Prostate gland (tissue), 2 donors: ENCODE data around the gene IRX4. TPM values are rescaled to one million over a fixed set of nuclear protein-coding genes. Genes with fewer than 3 reads are reported as not detected.

Experiments used
- DNase-seq: peaks from one replicate; pipeline ENCODE4 v3.0.0-alpha.2; 2019; ENCODE audit warnings: low spot score
- H3K27ac ChIP-seq, 2 donors: fragments of 200-600 bp; sonication (generic); 2 replicates each; pipeline ENCODE4 v1.5.1; 2017 to 2019
- H3K27me3 ChIP-seq: fragments of 200-600 bp; sonication (generic); replicated peaks from 2 replicates; pipeline ENCODE4 v1.5.1; 2019; ENCODE audit not compliant: insufficient read depth
- H3K36me3 ChIP-seq, 2 donors: fragments of 200-600 bp; sonication (generic); 1 replicate in 1 of 2; 2 replicates in 1 of 2; pipeline versions ENCODE4 v1.5.1 to v1.8.1; 2017 to 2019
- H3K4me1 ChIP-seq: fragments of 200-600 bp; sonication (generic); replicated peaks from 2 replicates; pipeline ENCODE4 v1.5.1; 2019
- H3K4me3 ChIP-seq, 2 donors: fragments of 200-600 bp; sonication (generic); 2 replicates each; pipeline ENCODE4 v1.5.1; 2017 to 2019
- H3K9me3 ChIP-seq: fragments of 200-600 bp; sonication (generic); 2 replicates; pipeline ENCODE4 v1.5.1; 2017
- POLR2A ChIP-seq: fragments of 450-650 bp; IDR thresholded peaks from one replicate; pipeline ENCODE4 v1.6.1; 2016; ENCODE audit warnings: antibody characterized with exemption, mild to moderate bottlenecking
- POLR2AphosphoS5 ChIP-seq: sonication (generic); formaldehyde crosslinking; IDR thresholded peaks from one replicate; pipeline ENCODE4 v1.6.1; 2017; ENCODE audit warnings: antibody characterized with exemption
- WGBS: methylation state at CpG from one replicate; pipeline ENCODE4 v1.1.5; 2018; 5-methylcytosine and 5-hydroxymethylcytosine counted together
- intact Hi-C: fragments of 100-400 bp; cut with DNase I; formaldehyde crosslinking; loops from one replicate; pipeline ENCODE4 v1.14.2; 2022
- total RNA-seq, 2 donors: library from RNA; depleted of rRNA; stranded (reverse); fragments of >200 nt; gene quantifications; one replicate each; pipeline ENCODE4 v1.1.0, GENCODE V29; 2016
- TF ChIP-seq, protein P1 (sequence below), 4 experiments: fragments of 200-600 bp in 2 of 4; fragments of 450-650 bp in 2 of 4; sonication (generic) in 2 of 4; IDR thresholded peaks; 1 replicate in 3 of 4; 2 replicates in 1 of 4; pipeline ENCODE4 v1.5.1; 2016 to 2019; ENCODE audit warnings: antibody characterized with exemption in 4 of 4, mild to moderate bottlenecking in 2 of 4, moderate library complexity in 2 of 4

Gene IRX4
- total RNA-seq, 2 donors from 2014 or later: 1.8 to 30.0 TPM

DNA sequence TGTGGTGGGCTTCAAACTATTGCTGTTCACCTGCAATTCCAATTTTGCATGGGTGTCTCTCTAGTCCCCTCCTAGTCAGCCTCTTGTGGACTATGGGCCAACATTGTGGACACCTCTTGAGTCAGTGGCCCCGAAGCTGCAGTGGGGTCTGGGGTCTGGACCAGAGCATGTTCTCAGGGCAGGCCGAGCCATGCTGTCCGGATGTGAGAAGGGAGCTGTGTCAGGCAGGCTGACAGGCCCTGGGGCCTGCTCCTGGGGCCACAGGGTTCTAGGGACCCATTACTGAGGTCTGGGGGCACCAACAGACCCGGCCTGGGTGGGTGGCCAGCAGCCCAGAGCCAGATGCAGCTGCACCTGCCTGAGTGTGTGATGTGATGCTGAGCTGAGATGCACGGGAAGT, 16.5 kb upstream of the IRX4 start:
- intact Hi-C loops: no loop called here

DNA sequence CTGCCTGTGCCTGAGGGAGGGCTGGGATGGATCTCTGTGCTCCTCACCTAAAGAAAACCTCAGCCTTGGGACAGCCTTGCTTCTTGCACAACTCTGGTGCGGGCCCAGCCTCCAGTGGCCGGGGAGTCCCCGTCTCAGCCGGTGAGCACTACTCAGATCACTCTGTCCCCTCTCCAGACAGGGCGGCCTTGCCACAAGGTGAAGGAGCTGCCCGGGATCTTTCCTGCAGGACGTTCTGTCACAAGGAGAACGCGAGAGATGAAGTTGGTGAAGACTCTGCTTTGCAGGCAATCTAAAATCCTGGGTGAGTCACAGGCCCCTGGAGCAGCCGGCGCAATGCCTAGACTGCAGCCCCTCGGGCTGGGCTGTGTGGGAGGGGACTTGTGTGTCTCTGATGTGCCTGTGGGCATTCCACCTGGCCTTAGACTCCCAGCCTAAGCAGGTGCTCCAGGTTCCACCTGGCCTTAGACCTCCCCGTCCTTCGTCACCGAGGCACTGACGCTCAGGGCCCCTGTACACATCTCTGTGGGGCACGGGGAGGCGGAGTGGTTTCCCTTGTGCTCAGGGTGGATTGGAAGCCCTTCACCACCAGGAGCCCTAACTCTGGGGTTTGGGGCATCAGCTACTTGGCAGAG, 15.2 kb upstream of the IRX4 start:
- intact Hi-C loops: no loop called here
- no peaks in the 10 kb centered on the region for H3K36me3 ChIP-seq
- H3K9me3 ChIP-seq: no peaks in the 10 kb centered on the region
- DNase-seq: no peak
- no peak overlapping the region for H3K4me3 ChIP-seq
- peaks cover 2% of the 10 kb centered on the region for H3K27me3 ChIP-seq
- H3K4me1 ChIP-seq: no peaks in the 10 kb centered on the region
- H3K27ac ChIP-seq: no peak overlapping the region
- 89% methylated on average over 18 of the region's 18 CpGs for WGBS
- no peak for TF ChIP-seq POLR2AphosphoS5
- no peak for TF ChIP-seq POLR2A
- TF ChIP-seq, protein P1, sequence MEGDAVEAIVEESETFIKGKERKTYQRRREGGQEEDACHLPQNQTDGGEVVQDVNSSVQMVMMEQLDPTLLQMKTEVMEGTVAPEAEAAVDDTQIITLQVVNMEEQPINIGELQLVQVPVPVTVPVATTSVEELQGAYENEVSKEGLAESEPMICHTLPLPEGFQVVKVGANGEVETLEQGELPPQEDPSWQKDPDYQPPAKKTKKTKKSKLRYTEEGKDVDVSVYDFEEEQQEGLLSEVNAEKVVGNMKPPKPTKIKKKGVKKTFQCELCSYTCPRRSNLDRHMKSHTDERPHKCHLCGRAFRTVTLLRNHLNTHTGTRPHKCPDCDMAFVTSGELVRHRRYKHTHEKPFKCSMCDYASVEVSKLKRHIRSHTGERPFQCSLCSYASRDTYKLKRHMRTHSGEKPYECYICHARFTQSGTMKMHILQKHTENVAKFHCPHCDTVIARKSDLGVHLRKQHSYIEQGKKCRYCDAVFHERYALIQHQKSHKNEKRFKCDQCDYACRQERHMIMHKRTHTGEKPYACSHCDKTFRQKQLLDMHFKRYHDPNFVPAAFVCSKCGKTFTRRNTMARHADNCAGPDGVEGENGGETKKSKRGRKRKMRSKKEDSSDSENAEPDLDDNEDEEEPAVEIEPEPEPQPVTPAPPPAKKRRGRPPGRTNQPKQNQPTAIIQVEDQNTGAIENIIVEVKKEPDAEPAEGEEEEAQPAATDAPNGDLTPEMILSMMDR (IDR thresholded peaks at IDR 0.05): no peak

More for the DNA sequence above, 16.5 kb upstream of the IRX4 start:
- WGBS: 51% methylated on average over 2 of the region's 5 CpGs
- Histone ChIP-seq H3K36me3 (no peaks in the 10 kb centered on the region), H3K9me3 (no peaks in the 10 kb centered on the region), H3K27me3 (no peaks in the 10 kb centered on the region), H3K27ac (no peak overlapping the region), H3K4me1 (no peaks in the 10 kb centered on the region), H3K4me3 (no peak overlapping the region)
- no peak for DNase-seq
- TF ChIP-seq, protein P1 (IDR thresholded peaks at IDR 0.05): no peak
- TF ChIP-seq POLR2A: no peak
- TF ChIP-seq POLR2AphosphoS5: no peak

DNA sequence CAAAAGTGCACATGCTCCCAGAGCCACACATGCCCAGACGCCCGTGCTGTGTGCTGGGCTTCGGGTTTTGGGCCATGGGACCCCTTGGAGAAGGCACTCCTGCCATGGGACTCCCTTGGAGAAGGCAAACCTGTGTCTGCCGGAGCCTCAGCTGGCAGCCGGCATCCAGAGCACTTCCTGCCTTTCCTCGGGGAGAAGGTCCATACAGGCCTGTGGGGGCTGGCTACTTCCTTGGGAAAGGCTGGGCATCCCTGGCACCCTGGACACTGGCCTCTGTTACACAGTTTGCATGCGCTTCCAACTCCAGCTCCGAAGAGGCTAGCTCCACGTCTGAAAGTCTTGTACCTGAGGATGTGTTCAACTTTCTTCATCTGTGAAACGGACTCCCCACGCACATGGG, 14.7 kb upstream of the IRX4 start:
- no peaks in the 10 kb centered on the region for H3K4me1 ChIP-seq
- H3K27me3 ChIP-seq: peaks cover 5% of the 10 kb centered on the region
- TF ChIP-seq POLR2AphosphoS5: no peak
- H3K27ac ChIP-seq: no peak overlapping the region
- no peak overlapping the region for H3K4me3 ChIP-seq
- no peaks in the 10 kb centered on the region for H3K9me3 ChIP-seq
- H3K36me3 ChIP-seq: no peaks in the 10 kb centered on the region
- no peak for DNase-seq
- 71% methylated on average over 11 of the region's 11 CpGs for WGBS
- intact Hi-C loops: no loop called here

DNA sequence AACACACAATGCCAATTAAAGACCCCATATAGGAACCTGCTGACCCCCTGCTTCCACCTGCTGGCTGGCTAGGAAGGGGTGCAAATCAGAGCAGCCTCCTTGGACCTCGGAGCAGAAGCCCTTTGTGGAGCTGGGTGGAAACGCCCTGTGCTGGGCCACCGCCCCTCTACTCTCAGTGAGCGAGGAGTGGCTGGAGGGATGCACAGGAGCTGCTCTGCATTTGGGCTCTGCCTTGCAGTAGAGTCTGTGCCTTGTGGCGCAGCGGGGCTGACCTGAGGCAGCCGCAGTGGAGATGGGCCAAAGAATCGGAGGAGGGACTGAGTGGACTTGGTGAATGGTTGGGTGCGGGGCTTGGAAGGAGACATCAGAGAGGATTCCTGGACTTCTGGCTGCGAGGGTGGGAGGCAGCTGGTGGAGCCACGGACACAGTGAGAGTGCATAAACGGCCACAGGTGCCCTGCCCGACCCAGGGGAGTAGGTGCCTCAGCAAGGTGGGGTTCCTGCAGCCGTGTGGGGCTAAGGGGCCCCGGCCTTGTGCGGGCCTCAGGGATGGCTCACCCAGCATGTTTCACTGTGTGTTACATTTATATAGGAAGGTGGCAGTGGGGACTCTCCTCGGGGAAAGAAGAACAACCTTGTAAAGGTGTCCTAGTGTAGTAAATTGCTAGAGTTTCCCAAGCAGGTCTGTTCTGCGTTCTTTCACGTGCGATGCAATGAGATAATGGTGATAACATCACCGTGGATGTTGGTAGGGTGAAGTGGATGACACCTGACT, 14.1 kb upstream of the IRX4 start:
- H3K4me1 ChIP-seq: no peaks in the 10 kb centered on the region
- no peak overlapping the region for H3K27ac ChIP-seq
- H3K4me3 ChIP-seq: no peak overlapping the region
- TF ChIP-seq, protein P1 (IDR thresholded peaks at IDR 0.05): no peak
- no peak for TF ChIP-seq POLR2AphosphoS5
- no peak for TF ChIP-seq POLR2A
- DNase-seq: no peak
- intact Hi-C loops: no loop called here
- no peaks in the 10 kb centered on the region for H3K9me3 ChIP-seq
- no peaks in the 10 kb centered on the region for H3K36me3 ChIP-seq
- 67% methylated on average over 21 of the region's 21 CpGs for WGBS
- peaks cover 5% of the 10 kb centered on the region for H3K27me3 ChIP-seq

DNA sequence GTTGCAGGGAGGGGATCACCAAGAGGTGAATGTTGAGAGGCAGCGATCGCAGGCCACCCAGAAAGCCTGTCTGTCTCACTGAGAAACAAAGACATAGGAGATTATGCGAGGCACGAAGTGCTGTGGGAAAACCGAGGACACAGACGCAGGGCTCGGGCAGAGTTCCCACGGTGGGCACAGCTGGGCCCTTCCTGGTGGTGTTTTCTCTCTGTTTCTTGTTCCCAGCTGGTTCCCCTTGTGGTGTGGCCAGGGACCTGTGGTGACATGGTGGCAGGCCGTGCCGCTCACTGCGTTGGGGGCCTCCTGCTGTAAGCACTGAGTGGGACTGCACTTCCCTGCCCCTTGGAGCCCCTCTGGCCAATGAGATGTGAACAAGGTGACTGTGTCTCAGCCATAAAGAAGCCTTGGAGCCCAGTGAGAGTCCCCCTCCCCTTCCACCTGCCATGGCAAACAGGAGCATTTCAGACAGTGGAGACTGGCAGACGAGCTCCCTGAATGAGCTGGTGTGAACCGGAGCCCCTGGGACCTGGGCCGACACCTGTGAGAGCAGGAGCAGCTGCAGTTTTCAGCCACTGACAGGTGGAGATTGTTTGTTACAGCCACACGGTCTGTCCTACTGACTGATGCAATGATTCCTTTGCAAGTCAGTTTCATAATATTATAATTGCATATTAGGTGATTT, 13.2 kb upstream of the IRX4 start:
- TF ChIP-seq POLR2A (no peak), POLR2AphosphoS5 (no peak)
- TF ChIP-seq, protein P1 (IDR thresholded peaks at IDR 0.05): no peak
- Histone ChIP-seq H3K27ac (no peak overlapping the region), H3K27me3 (peaks cover 5% of the 10 kb centered on the region), H3K4me3 (no peak overlapping the region), H3K9me3 (no peaks in the 10 kb centered on the region), H3K4me1 (no peaks in the 10 kb centered on the region), H3K36me3 (no peaks in the 10 kb centered on the region)
- WGBS: 87% methylated on average over 15 of the region's 15 CpGs
- intact Hi-C loops: no loop called here
- DNase-seq: no peak
